ENCODE results near the gene MRPL47. TPM values are rescaled to one million over a fixed set of nuclear protein-coding genes. Genes with fewer than 3 reads are reported as not detected.

Gene MRPL47
- total and polyA plus RNA-seq, 2 of the 13 experiments (the other 11 are each of a cell fraction or from before 2014, with no cell fraction given) = 36.1 to 83.8 TPM

GRCh38 chr3:179562591-179563270 lies 41.7 kb downstream of the MRPL47 start, which contains the start of gene ACTL6A (continued):
- TF ChIP-seq SALL1 (CRISPR knock-in tag; IDR thresholded peaks at IDR 0.05) (peak; percentile 45; the same call in 1 of the 2 replicates), ZNF180 (CRISPR knock-in tag; IDR thresholded peaks at IDR 0.05; ENCODE audit: borderline replicate concordance, low read depth) (no peak), ZNF598 (CRISPR knock-in tag; IDR thresholded peaks at IDR 0.05; ENCODE audit: borderline replicate concordance) (no peak), ZBTB7A (CRISPR knock-in tag; IDR thresholded peaks at IDR 0.05) (no peak), ATM (IDR thresholded peaks at IDR 0.05; ENCODE audit: borderline replicate concordance) (no peak), ZSCAN9 (CRISPR knock-in tag; IDR thresholded peaks at IDR 0.05; ENCODE audit: borderline replicate concordance) (peak; percentile 21; the same call in 1 of the 2 replicates), CCDC6 (CRISPR knock-in tag; IDR thresholded peaks at IDR 0.05) (0 out of 2 replicates have a peak, but pooled peaks have one; percentile 35), ZNF772 (CRISPR knock-in tag; IDR thresholded peaks at IDR 0.05) (peak; percentile 85), SPEN (CRISPR knock-in tag; IDR thresholded peaks at IDR 0.05; ENCODE audit: low read depth) (peak; percentile 43; the same call in 1 of the 2 replicates), ARID2 (CRISPR knock-in tag; IDR thresholded peaks at IDR 0.05; ENCODE audit: borderline replicate concordance) (no peak), RARA (CRISPR knock-in tag; IDR thresholded peaks at IDR 0.05) (no peak), EZH2 (conservative IDR thresholded peaks at IDR 0.05; ENCODE audit: low read depth, low read length) (no peak), ZNF878 (CRISPR knock-in tag; IDR thresholded peaks at IDR 0.05) (no peak), ZNF850 (CRISPR knock-in tag; conservative IDR thresholded peaks at IDR 0.05) (no peak), STAT5B (CRISPR knock-in tag; IDR thresholded peaks at IDR 0.05) (no peak), ZNF550 (CRISPR knock-in tag; IDR thresholded peaks at IDR 0.05; ENCODE audit: borderline replicate concordance) (0 out of 2 replicates have a peak, but pooled peaks have one; percentile 14), SNRNP70 (IDR thresholded peaks at IDR 0.05; ENCODE audit: low read depth, low read length) (no peak), ZSCAN21 (CRISPR knock-in tag; IDR thresholded peaks at IDR 0.05; ENCODE audit: borderline replicate concordance) (no peak), TERF1 (CRISPR knock-in tag; IDR thresholded peaks at IDR 0.05) (no peak), TEAD3 (CRISPR knock-in tag; optimal IDR thresholded peaks at IDR 0.05; ENCODE audit: borderline replicate concordance) (peak; percentile 66), KLF15 (CRISPR knock-in tag; IDR thresholded peaks at IDR 0.05; ENCODE audit: borderline replicate concordance) (no peak), RBAK (CRISPR knock-in tag; IDR thresholded peaks at IDR 0.05) (no peak), RBM22 (optimal IDR thresholded peaks at IDR 0.05; ENCODE audit: low read length) (no peak), ZNF737 (CRISPR knock-in tag; IDR thresholded peaks at IDR 0.05; ENCODE audit: borderline replicate concordance) (no peak), SATB2 (CRISPR knock-in tag; IDR thresholded peaks at IDR 0.05) (no peak), CHD4 (IDR thresholded peaks at IDR 0.05; ENCODE audit: borderline replicate concordance, low read length) (no peak), NCOA1 (CRISPR knock-in tag; IDR thresholded peaks at IDR 0.05) (no peak), ZBTB25 (CRISPR knock-in tag; IDR thresholded peaks at IDR 0.05) (peak; percentile 23; the same call in 1 of the 2 replicates), ZNF709 (CRISPR knock-in tag; IDR thresholded peaks at IDR 0.05) (no peak)
